HG02798 (cell line): Measurements from ENCODE around the gene FKBP15.
"Not testable (repeated sequence)": the region's sequence is repeated elsewhere in the genome, so short reads cannot be mapped to it uniquely, and the experiment has no call there.

Experiments used
- ATAC-seq: cut with Tn5 transposase; IDR thresholded peaks from one replicate; pipeline ENCODE4 v1.9.1; 2021; ENCODE audit warnings: mild to moderate bottlenecking; ENCODE audit not compliant: unreplicated experiment, poor library complexity

The FKBP15 gene

DNA sequence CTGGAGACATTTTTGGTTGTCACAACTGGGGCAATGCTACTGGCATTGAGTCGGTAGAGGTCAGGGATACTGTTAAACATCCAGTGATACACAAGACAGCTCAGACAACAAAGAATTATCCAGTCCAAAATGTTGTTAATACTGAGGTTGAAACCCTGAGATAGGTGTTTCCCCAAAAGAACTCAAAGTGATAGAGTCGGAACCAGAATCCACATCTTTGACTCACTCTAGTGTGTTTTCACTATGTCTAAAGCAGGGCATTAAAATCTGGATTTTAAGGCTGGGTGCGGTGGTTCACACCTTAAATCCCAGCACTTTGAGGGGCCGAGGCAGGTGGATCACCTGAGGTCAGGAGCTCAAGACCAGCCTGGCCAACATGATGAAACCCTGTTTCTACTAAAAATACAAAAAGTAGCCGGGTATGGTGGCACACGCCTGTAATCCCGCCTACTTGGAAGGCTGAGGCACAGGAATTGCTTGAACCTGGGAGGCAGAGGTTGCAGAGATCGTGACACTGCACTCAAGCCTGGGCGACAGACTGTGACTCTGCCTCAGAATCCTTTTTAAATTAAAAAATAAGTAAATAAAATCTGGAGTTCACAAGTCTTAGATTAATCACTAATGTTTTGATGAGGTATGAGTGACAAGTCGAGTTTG lies 17.3 kb upstream of the FKBP15 start:
- ATAC-seq: no peak

DNA sequence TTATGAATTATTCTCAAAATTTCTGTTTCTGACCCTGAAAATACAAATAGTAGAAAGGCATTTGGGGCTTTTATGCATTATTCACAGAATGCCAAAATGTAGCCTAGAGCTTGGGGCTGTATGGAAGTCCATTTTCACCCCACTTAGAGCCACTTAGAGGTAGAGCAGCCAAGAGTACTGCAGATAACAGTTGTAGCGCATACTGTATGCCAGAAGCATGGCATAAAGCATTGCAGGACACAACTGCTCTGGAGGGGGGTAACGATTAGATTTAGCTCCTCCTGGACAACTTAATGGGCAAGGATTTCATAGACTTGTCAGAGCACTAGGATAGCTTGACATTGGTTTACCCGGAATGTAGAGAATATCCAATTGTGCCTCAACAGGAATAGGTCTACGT lies 15.9 kb upstream of the FKBP15 start:
- ATAC-seq: no peak

- ATAC-seq: not testable (repeated sequence)
These were observed 14.7 kb upstream of the FKBP15 start for GRCh38 chr9:113235701-113236255.

GRCh38 chr9:113231701-113232100 lies 10.6 kb upstream of the FKBP15 start:
- no peak for ATAC-seq

DNA sequence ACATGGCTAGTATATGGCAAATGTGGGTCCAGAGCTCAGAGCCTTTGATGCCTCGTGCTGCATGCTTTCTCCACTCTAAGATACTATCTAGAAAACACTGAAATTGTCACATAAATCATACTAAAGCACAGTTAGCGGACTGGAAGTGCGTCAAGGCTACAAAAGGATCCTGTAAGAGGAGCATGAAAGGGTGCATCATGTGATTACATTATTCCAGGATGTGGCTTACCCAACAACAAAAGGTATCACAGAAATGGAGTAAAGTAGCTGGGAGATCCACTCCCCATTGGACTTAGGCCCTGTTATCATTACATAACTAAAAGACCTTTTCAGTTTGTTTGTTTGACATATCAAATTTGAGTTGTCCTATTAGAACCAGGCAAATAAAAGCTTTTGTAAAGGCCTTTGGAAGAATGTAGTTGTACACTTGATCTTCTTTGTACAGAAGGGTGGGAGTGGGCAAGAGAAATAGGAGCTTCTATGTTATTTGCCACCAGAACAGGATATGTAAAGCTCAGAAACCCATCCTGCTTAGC lies 7.1 kb upstream of the FKBP15 start:
- ATAC-seq: no peak

- no peak for ATAC-seq
These were observed 6.4 kb upstream of the FKBP15 start for GRCh38 chr9:113227436-113227835.

- no peak for ATAC-seq
These were observed 2.9 kb upstream of the FKBP15 start for GRCh38 chr9:113223963-113224362.

- no peak for ATAC-seq
These were observed 1.4 kb upstream of the FKBP15 start for GRCh38 chr9:113222482-113222841.

GRCh38 chr9:113221800-113222481 lies 864 bp upstream of the FKBP15 start:
- ATAC-seq: no peak

GRCh38 chr9:113220467-113221002 lies 542 bp downstream of the FKBP15 start:
- ATAC-seq: no peak

DNA sequence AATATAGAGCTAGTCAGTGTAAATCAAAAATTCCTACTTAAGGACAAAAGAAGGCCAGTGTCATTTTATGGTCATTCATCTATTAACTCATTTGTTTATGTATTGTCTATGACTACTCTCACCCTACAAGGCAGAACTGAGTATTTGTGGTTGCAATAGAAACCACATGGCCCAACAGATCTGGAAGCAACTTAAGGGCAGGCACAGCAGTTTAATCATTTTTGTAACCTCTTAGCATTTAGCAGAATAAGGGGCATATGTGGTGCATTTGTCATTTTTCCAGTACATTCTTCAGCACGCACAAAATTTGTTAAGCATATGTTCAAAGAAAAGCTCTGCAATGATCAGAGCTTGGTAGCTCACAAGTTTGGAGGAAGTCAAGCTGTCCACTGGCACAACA lies 1.1 kb downstream of the FKBP15 start:
- ATAC-seq: peak; percentile 45

- peak; percentile 31 for ATAC-seq
These were observed 1.7 kb downstream of the FKBP15 start for GRCh38 chr9:113219186-113219936.

- ATAC-seq: no peak
These were observed 4.7 kb downstream of the FKBP15 start for GRCh38 chr9:113216406-113216805.

GRCh38 chr9:113215132-113215531 lies 5.9 kb downstream of the FKBP15 start:
- no peak for ATAC-seq

- ATAC-seq: no peak
These were observed 10.3 kb downstream of the FKBP15 start for GRCh38 chr9:113210815-113211214.

GRCh38 chr9:113205861-113206260 lies 15.2 kb downstream of the FKBP15 start:
- no peak for ATAC-seq

DNA sequence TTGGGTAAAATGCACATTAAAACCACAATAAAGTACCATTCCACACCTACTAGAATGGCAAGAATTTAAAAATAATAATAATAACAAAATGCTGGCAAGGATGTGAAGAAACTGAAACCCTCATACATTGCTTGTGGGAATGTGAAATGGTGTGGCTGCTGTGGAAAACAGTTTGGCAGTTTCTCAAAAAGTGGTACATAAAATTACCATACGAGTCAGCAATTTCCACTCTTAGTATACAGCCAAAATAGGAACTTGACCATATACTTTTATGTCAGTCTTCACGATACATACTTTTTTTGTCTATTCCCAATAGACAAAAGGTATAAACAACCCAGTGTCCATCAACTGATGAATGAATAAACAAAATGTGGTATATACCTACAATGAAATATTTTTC lies 15.6 kb downstream of the FKBP15 start:
- no peak for ATAC-seq

DNA sequence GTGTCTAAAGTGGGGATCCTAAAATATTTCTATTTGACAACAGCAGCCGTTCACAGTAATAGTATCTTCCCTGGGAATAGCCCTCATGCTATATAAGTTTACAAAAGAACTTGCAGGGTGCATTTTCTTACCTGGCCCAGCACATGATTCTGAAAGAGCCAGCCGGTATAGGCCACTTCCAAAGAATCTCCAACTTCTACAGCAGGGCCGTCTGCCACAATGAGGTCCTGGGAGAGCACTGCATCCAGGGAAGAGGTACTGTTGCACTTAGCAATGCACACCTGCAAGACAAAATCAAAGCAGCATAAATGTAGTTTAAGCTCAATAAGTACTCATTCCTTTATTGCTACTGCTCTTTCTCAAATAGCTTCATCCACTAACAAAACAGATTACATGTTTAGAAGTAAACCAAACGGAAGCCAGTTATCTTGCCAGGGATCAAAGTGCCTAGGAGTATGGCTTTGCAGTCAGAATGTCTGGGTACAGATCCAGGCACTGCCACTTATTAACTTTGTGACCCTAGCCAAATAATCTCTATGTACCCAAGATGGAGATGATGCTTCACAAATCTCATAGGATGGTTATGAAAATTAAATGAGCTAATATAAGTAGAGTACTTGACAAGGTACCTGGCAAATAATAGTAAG lies 21.3 kb downstream of the FKBP15 start:
- no peak for ATAC-seq

DNA sequence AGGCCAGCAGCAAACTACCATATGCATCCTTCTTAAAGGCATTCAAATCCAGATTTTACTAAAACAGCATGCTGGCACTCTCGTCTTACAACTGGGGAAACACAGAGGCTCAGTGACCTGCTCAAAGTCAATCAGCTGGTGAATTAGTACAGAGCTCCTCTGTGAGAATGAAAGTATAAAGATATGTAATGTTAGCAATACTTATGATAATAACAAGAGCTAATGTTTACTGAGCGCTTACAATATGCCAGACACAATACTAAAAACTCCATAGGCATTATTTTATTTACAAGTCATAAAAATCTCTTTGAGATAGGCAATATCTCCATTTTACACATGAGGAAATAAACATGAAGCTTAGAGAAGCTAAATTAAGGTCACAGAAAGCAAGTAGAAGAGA lies 28.6 kb downstream of the FKBP15 start:
- ATAC-seq: no peak

DNA sequence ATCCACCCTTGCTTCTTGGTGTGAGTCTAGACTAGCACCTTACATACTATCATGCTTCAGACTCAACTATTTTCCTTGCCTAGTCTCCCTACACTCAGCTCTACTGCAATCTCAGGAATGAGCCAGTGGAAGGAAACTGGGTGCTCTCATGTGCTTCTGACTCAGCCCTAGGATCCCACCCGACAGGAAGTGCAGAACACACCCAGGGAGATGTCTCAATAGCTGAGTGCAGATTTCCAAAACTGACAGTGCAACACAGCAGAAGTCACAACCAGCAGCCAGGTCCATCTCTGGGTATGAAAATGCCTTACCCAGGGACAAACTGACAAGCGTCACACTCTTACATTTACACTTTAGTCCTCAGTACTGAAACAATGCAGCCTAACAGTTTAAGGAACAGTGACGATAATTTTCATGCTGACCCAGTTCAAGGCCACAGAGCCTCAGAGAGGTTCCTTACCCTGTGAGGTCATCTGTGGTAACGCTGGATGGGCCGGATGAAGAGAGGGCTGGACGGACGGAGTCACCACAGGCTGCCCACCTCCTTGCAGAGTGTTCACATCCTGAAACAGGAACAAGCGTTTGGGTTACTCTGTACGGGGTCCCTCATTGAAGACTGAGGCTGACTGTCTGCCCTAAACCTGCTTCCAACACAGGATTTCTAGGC lies 33.0 kb downstream of the FKBP15 start:
- ATAC-seq: no peak
